HL-60 (cell line): ENCODE measurements around the gene MACIR.

Source experiments
- DNase-seq, 2 experiments: peaks; one replicate each; pipeline ENCODE4 v3.0.0-alpha.2; 2010 to 2020; ENCODE audit warnings: low read depth in 1 of 2, low spot score in 1 of 2
- H3K27ac ChIP-seq: fragments of 250-450 bp; sonication (Bioruptor Pico); replicated peaks from 2 replicates; pipeline ENCODE4 v1.5.1; 2020; ENCODE audit warnings: mild to moderate bottlenecking, moderate library complexity
- H3K27me3 ChIP-seq: fragments of 250-450 bp; sonication (Bioruptor Pico); 2 replicates; pipeline ENCODE4 v1.5.1; 2021; ENCODE audit warnings: mild to moderate bottlenecking, moderate library complexity; ENCODE audit not compliant: insufficient read depth, poor library complexity, severe bottlenecking
- H3K4me3 ChIP-seq: replicated peaks from 2 replicates; pipeline ENCODE4 v1.5.1; 2011; ENCODE audit warnings: mild to moderate bottlenecking, control low read depth, low read length; ENCODE audit not compliant: insufficient read depth
- CTCF ChIP-seq: IDR thresholded peaks from one replicate; pipeline ENCODE4 v1.5.1; 2011; ENCODE audit warnings: low read length, control low read depth, inconsistent platforms; ENCODE audit not compliant: insufficient read depth
- GABPA ChIP-seq: IDR thresholded peaks from 2 replicates; pipeline ENCODE4 v1.6.1; 2012; ENCODE audit warnings: low read depth
- POLR2AphosphoS5 ChIP-seq: IDR thresholded peaks from 2 replicates; pipeline ENCODE4 v1.6.1; 2012; ENCODE audit warnings: low read depth
- REST ChIP-seq: IDR thresholded peaks from 2 replicates; pipeline ENCODE4 v1.6.1; 2012; ENCODE audit warnings: low read depth; ENCODE audit not compliant: insufficient replicate concordance
- SPI1 ChIP-seq: IDR thresholded peaks from 2 replicates; pipeline ENCODE4 v1.6.1; 2012; ENCODE audit warnings: low read depth, mild to moderate bottlenecking, borderline replicate concordance

Gene MACIR

GRCh38 chr5:103211576-103212561 is 46.7 kb upstream of the MACIR start:
- Histone ChIP-seq H3K27ac (no peak overlapping the region), H3K27me3 (no peaks in the 10 kb centered on the region), H3K4me3 (no peak overlapping the region)
- peak in 1 of 2 experiments; percentile 2 for DNase-seq
- TF ChIP-seq POLR2AphosphoS5: no peak
- no peak for TF ChIP-seq SPI1
- TF ChIP-seq CTCF: no peak
- TF ChIP-seq GABPA: no peak
- no peak for TF ChIP-seq REST

- Histone ChIP-seq H3K27ac (no peak overlapping the region), H3K4me3 (no peak overlapping the region), H3K27me3 (no peaks in the 10 kb centered on the region)
- DNase-seq: no peak
- TF ChIP-seq POLR2AphosphoS5 (no peak), GABPA (no peak), CTCF (no peak), SPI1 (no peak), REST (no peak)
Measured at GRCh38 chr5:103216137-103216536, 42.4 kb upstream of the MACIR start.

- DNase-seq: no peak
- no peak overlapping the region for H3K27ac ChIP-seq
- no peak for TF ChIP-seq CTCF
- no peak for TF ChIP-seq REST
- no peak for TF ChIP-seq POLR2AphosphoS5
- TF ChIP-seq SPI1: no peak
- no peak for TF ChIP-seq GABPA
- H3K4me3 ChIP-seq: no peak overlapping the region
- H3K27me3 ChIP-seq: no peaks in the 10 kb centered on the region
Measured at GRCh38 chr5:103216697-103217096, 41.9 kb upstream of the MACIR start.
